Activated T-cell treated with anti-CD3 and anti-CD28 coated beads, Interleukin-2, amount 50 U/mL, for 24 hours (primary cell): Measurements from ENCODE around the gene RHBDL3.

Experiments used
- DNase-seq: peaks from one replicate; pipeline ENCODE4 v3.0.0-alpha.2; 2020
- H3K27ac Mint-ChIP-seq: 2 replicates; pipeline ENCODE4 v1.8.0; 2020; ENCODE audit warnings: mild to moderate bottlenecking, mixed read lengths
- H3K27me3 Mint-ChIP-seq: 2 replicates; pipeline ENCODE4 v1.8.0; 2020; ENCODE audit warnings: mixed read lengths
- H3K36me3 Mint-ChIP-seq: 2 replicates; pipeline ENCODE4 v1.8.0; 2020; ENCODE audit warnings: low read depth, mixed read lengths
- H3K4me1 Mint-ChIP-seq: 2 replicates; pipeline ENCODE4 v1.8.0; 2020; ENCODE audit warnings: low read depth, mixed read lengths
- H3K4me3 Mint-ChIP-seq: 2 replicates; pipeline ENCODE4 v1.8.0; 2020; ENCODE audit warnings: mild to moderate bottlenecking, moderate library complexity, mixed read lengths
- H3K9me3 Mint-ChIP-seq: 2 replicates; pipeline ENCODE4 v1.8.0; 2020; ENCODE audit warnings: mixed read lengths

Gene RHBDL3

DNA sequence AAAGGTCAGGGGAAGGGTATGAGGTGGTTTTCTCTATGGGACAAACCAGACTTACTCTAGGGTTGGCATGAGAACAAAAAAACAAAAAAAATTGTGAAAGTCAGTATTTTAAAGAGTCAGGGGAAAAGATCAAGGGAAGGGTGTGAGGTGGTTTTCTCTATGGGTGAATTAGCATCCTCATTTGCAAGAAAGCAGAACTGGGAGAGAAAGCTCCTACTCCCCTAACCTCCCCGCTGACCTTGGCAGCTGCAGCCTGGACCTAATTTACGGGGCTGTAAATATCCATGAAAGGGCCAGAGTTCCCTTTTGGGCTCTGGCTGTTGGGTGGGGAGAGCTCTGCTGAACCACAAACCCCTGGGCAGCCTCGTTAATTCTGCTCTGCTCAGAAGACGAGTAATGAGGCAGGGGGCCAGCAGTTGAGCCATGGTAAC, 10.6 kb downstream of the RHBDL3 start:
- peaks cover 21% of the 10 kb centered on the region for H3K27me3 Mint-ChIP-seq
- no peaks in the 10 kb centered on the region for H3K36me3 Mint-ChIP-seq
- no peak overlapping the region for H3K4me3 Mint-ChIP-seq
- H3K9me3 Mint-ChIP-seq: no peaks in the 10 kb centered on the region
- no peak for DNase-seq
- H3K27ac Mint-ChIP-seq: no peak overlapping the region
- no peaks in the 10 kb centered on the region for H3K4me1 Mint-ChIP-seq

DNA sequence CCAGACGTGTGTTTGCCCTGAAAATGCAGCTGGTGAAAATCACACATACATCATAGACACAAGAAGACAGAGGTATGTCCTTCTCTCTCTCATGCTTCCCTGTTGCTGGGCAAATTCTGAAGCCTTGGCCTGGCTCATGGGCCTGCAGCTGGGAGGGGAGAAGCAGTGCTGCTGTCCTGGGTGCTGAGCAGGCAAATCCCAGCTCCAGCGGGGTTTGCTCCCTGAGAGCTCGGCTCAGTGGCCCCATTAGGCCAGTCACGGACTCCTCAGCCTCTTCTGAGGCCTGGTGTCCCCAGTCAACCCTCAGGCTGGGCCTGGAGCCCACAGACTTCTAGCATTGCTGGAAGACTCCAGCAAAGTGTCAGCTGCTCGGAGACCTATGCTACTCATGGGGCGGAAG, 11.7 kb downstream of the RHBDL3 start:
- DNase-seq: no peak
- no peak overlapping the region for H3K27ac Mint-ChIP-seq
- no peak overlapping the region for H3K4me3 Mint-ChIP-seq
- no peaks in the 10 kb centered on the region for H3K9me3 Mint-ChIP-seq
- no peaks in the 10 kb centered on the region for H3K4me1 Mint-ChIP-seq
- H3K36me3 Mint-ChIP-seq: no peaks in the 10 kb centered on the region
- peaks cover 10% of the 10 kb centered on the region for H3K27me3 Mint-ChIP-seq

DNA sequence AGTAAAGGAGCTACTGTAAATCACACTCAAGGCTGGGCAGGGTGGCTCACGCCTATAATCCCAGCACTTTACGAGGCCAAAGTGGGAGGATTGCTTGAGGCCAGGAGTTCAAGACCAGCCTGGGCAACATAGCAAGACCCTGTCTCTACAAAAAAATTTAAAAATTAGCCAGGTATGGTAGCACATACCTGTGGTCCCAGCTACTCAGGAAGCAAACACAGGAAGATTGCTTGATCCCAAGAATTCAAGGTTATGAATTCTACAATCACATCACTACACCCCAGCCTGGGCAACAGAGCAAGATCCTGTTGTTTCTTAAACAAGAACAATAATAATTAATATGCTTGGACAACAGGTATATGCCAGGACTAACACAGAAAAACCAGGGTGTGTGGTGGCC, 13.2 kb downstream of the RHBDL3 start:
- H3K27me3 Mint-ChIP-seq: peaks cover 9% of the 10 kb centered on the region
- no peak for DNase-seq

DNA sequence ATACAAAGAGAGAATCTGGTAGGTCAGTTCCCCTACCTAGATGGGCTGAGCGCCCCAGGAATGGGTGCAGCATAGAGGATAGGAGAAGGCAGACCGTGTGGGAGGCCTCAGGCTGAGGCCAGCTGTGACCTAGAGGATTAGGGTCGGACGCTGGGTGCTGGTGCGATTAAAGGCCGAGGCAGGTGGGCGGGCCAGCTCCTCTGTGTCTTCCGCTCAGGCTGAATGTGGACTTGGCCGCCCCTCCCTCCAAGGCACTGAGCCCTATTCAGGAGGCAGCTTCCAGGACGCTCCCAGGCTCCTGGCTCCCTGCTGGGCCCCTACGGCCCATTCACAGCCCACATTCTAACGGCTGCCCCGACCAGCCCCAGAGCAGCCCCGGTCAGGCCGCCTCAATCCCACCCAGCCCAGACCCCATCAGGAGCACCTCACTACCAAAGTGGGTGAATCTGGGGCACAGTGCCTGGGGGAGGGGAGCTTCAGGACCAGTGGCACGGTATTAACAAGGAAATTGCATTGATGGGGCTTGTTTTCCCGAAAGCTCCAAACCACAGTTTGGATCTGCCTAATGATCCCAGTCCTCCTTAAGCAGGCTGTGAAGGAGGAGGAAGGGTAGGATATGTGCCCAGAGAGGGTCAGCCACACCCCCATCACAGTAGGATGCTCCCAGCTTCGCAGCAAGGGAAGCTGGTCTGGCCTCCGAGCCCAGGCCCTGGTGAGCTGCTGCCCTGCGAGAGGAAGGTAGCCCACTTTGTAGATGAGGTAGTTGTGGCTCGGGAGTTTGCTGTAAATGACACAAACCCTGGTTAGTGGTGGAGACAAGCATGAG, 14.5 kb downstream of the RHBDL3 start:
- H3K27me3 Mint-ChIP-seq: peaks cover 11% of the 10 kb centered on the region
- H3K9me3 Mint-ChIP-seq: no peaks in the 10 kb centered on the region
- no peaks in the 10 kb centered on the region for H3K4me1 Mint-ChIP-seq
- no peak overlapping the region for H3K27ac Mint-ChIP-seq
- DNase-seq: no peak
- no peaks in the 10 kb centered on the region for H3K36me3 Mint-ChIP-seq
- H3K4me3 Mint-ChIP-seq: no peak overlapping the region

More for the DNA sequence above, 13.2 kb downstream of the RHBDL3 start:
- Mint-ChIP-seq H3K36me3 (no peaks in the 10 kb centered on the region), H3K27ac (no peak overlapping the region), H3K4me1 (no peaks in the 10 kb centered on the region), H3K9me3 (no peaks in the 10 kb centered on the region), H3K4me3 (no peak overlapping the region)

DNA sequence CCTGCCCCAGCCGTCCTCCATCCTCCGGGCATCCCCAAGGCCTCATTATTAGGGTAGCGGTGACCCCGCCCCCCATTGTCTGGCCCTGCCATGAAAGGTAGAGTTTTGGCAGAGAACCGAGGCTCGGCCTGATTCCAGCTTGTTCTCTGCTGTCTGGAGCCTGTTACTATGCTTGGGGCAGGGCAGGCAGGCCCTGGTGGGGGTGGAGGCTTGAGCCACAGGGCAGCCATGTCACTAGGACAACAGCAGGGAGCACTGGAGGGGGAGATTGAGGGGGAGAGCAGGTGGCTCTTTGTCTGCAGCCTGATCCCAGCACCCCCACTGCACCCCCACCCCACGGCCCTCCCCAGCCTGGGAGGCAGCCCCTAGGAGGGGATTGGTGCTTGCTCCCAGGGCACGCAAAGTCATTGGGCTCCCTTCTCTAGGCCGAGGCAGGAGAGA, 15.4 kb downstream of the RHBDL3 start:
- no peak for DNase-seq
- Mint-ChIP-seq H3K36me3 (no peaks in the 10 kb centered on the region), H3K4me1 (no peaks in the 10 kb centered on the region), H3K9me3 (no peaks in the 10 kb centered on the region), H3K27ac (no peak overlapping the region), H3K4me3 (no peak overlapping the region), H3K27me3 (peaks cover 11% of the 10 kb centered on the region)

DNA sequence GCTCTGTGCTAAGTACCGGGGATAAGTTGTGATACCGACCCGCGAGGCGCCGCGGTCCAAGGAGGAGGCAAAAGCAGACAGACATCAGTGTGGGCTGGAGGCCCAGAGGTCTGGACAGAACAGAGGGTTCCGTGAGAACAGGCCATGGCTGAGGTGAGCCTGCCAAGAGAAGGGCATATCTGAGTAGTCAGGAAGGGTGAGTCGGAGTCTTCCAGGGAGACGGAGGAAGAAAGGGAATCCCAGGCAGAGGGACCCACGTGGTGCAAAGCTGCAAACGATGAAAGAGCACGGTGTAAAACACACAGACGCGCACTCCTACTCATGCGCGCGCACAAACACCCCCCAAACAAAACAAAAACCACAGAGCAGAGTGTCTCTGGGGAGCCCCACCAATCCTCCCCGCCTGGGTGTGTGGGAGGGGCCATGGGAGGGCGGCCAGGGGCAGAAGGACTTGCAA, 18.1 kb downstream of the RHBDL3 start:
- DNase-seq: no peak
- Mint-ChIP-seq H3K27ac (no peak overlapping the region), H3K4me3 (no peak overlapping the region), H3K4me1 (no peaks in the 10 kb centered on the region), H3K27me3 (peaks cover 11% of the 10 kb centered on the region), H3K36me3 (no peaks in the 10 kb centered on the region), H3K9me3 (no peaks in the 10 kb centered on the region)

DNA sequence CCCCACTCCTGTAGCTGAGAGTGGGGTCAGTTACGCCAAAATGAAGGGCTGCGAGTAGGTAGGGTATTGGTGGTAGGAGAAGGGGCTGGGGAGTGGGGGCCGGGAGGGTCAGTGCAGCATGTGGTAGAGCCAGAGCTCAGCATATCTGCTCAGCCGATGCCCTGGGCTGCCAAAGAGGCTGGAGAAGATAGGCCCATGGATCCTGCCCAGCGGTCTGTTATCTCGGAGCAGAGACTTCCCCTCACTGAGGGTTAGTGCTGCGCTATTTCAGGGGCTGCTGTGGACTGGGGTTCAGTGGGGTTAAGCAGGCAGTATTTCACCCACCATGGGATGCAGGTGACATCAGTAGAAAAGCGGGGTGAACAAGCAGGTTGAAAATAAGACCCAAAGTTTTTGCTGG, 19.7 kb downstream of the RHBDL3 start:
- peaks cover 11% of the 10 kb centered on the region for H3K27me3 Mint-ChIP-seq
- no peaks in the 10 kb centered on the region for H3K36me3 Mint-ChIP-seq

DNA sequence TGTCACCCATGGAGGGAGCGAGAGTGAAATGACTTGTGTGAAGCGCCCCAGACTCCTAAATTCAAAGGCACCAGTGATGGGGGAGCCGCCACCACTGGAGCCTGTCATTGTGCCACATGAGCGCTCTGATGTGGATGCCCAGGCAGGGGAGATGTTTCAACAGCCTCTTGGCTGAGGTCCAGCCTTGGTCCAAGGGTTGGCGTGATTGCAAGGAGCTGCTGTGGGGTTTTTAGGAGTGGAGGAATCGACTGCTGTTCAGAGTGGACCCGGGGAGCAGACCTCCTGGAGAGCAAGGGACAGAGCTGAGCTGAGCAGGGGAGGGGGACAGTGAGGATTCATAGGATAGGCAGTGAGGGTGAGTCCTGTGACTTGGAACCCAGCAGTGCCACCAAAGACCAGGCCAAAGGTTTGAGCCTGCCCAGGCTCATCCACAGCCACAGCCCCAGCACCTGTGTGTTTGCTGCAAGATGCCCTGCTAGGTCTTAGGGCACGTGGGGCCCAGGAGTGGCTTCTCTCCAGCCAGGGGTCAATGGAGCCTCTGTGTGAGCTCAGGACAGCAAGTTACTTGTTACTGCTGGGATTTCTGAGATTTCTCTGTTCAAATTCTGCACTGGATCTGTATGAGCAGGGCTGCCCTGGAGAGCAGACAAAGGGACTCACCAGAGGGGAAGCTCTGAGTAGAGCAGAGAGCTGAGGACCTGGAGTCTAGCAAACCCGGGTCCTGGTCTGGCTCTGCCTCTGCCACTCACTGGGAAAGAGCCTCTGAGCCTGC, 20.3 kb downstream of the RHBDL3 start:
- Mint-ChIP-seq H3K4me1 (no peaks in the 10 kb centered on the region), H3K4me3 (no peak overlapping the region), H3K27ac (no peak overlapping the region), H3K9me3 (no peaks in the 10 kb centered on the region), H3K36me3 (no peaks in the 10 kb centered on the region), H3K27me3 (peaks cover 11% of the 10 kb centered on the region)
- DNase-seq: no peak

More for the DNA sequence above, 19.7 kb downstream of the RHBDL3 start:
- Mint-ChIP-seq H3K27ac (no peak overlapping the region), H3K4me1 (no peaks in the 10 kb centered on the region), H3K9me3 (no peaks in the 10 kb centered on the region), H3K4me3 (no peak overlapping the region)
- DNase-seq: no peak

DNA sequence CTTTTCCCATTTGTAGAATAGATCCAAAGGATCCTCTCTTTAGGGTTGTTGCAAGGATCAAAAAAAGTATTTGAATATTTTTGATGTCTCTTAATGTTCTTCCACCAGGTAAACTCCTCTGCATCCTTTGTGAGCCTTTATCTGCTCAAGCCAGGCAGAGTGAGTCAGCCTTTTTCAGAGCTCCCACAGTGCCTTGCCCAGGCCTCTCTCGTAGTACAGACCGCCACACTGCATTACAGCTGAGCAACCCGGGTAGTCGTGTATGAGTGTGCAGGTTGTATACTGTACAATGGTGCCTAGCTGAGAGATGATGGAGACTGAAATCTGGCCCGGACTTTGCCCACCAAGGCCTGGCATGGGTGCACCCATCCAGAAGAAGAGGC, 20.9 kb downstream of the RHBDL3 start:
- no peak overlapping the region for H3K4me3 Mint-ChIP-seq

DNA sequence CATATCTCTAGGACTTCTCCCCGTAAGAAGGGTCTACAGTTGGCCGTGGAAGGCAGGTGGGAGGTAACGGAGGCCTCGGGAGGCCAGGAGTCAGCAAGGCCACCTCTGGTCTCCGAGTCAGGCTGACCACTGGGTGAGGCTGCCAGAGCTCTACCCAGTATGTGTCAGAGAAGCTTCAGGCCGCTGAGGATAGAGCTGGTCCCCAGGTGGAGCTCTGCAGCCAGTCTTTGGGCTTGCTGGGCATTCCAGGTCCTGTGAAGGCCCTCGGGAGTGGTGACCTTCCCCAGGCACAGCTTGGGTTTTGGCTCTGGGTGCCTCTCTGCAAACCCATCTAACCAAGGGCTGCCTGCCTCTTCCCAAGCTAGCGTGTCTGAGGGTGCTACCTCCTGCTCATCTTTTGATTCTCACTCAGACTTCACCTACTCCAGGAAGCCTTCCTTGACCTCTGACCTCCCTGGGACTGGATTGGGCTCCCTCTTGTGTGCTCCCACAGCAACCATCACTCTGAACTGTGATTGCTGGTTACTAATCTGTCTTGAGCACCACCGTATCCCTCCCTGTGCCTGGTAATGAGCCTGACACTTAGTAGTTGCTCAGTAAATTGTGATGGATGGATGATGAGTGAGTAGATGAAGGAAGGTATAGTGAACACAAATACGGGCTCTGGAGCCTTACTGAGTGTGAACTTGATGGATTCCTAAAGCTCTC, 22.3 kb downstream of the RHBDL3 start:
- DNase-seq: no peak
- H3K27me3 Mint-ChIP-seq: peaks cover 11% of the 10 kb centered on the region
- no peak overlapping the region for H3K27ac Mint-ChIP-seq
- H3K9me3 Mint-ChIP-seq: no peaks in the 10 kb centered on the region
- no peak overlapping the region for H3K4me3 Mint-ChIP-seq
- no peaks in the 10 kb centered on the region for H3K36me3 Mint-ChIP-seq
- no peaks in the 10 kb centered on the region for H3K4me1 Mint-ChIP-seq

More for the DNA sequence above, 20.9 kb downstream of the RHBDL3 start:
- Mint-ChIP-seq H3K4me1 (no peaks in the 10 kb centered on the region), H3K9me3 (no peaks in the 10 kb centered on the region), H3K36me3 (no peaks in the 10 kb centered on the region), H3K27ac (no peak overlapping the region), H3K27me3 (peaks cover 11% of the 10 kb centered on the region)
- no peak for DNase-seq

DNA sequence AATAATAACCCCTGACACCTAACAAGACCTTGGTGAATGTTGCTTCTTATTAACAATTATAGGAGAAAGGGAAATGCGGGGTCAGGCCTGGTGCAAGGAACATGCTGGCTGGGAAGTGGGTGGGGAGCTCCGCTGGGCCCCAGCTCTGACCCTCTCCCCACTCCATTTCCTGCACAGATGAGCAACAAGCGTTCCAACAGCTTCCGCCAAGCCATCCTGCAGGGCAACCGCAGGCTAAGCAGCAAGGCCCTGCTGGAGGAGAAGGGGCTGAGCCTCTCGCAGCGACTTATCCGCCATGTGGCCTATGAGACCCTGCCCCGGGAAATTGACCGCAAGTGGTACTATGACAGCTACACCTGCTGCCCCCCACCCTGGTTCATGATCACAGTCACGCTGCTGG, 23.0 kb downstream of the RHBDL3 start:
- Mint-ChIP-seq H3K4me3 (no peak overlapping the region), H3K27me3 (peaks cover 9% of the 10 kb centered on the region), H3K9me3 (no peaks in the 10 kb centered on the region), H3K36me3 (no peaks in the 10 kb centered on the region), H3K4me1 (no peaks in the 10 kb centered on the region), H3K27ac (no peak overlapping the region)
- no peak for DNase-seq

DNA sequence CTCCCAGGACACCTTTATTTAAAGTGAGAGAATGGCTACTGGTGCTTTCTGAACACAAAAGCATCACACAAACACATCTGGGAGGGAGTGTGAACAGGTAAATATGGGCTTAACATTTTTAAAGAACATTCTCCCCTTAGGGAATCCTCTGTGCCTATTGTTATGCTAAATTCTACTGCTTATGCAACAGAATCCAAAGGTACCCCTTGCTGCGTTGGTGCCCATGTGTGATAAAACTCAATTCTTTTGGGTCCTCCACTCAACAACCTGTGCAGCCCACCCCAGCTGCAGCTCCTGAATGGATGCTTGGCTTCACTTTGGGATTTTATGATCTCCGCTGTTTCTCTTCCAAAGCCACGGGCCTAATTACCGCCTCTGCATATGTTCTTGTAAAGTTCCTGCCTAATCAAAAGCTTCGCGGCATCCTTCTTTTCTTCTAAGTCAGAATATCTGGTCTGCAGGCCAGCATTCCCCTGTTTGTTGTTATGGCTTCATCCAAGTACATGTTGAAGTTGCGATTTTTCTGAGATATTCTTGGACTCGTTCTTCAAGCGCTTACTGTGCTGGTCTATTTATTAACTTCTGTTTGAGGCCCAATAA, 23.9 kb downstream of the RHBDL3 start:
- no peak overlapping the region for H3K27ac Mint-ChIP-seq
- H3K27me3 Mint-ChIP-seq: no peaks in the 10 kb centered on the region
- no peak for DNase-seq
- no peaks in the 10 kb centered on the region for H3K36me3 Mint-ChIP-seq
- no peaks in the 10 kb centered on the region for H3K9me3 Mint-ChIP-seq
- H3K4me1 Mint-ChIP-seq: no peaks in the 10 kb centered on the region
- H3K4me3 Mint-ChIP-seq: no peak overlapping the region

DNA sequence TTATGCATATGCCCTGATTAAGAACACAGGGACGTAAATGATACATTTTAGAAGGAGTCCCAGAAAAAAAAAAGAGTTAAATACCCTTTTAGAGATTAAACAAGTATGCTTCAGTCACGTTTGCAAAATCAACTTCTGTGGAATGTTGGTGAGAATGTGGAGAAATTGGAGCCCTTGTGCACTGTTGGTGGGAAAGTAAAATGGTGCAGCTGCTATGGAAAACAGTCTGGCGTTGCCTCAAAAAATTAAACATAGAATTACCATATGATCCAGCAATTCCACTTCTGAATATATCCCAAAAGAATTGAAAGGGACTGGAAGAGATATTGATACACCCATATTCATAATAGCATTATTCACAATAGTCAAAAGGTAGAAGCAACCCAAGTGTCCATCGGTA, 26.5 kb downstream of the RHBDL3 start:
- Mint-ChIP-seq H3K4me1 (no peaks in the 10 kb centered on the region), H3K4me3 (no peak overlapping the region)

DNA sequence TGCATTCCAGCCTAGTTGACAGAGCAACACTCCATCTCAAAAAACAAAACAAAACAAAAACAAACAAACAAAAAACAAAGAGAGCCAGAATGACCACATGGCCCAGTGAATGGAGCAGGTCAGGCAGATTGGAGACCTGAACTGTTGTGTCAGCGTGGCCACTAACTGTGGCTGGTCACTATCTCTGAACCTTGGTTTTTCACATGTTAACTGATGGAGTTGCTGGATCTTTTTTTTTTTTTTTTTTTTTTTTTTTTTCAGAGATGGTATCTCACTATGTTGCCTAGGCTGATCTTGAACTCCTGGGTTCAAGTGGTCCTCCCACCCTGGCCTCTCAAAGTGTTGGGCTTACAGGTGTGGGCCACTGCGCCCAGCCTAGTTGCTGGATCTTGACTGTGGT, 31.8 kb downstream of the RHBDL3 start:
- Mint-ChIP-seq H3K9me3 (no peaks in the 10 kb centered on the region), H3K27ac (no peak overlapping the region), H3K36me3 (no peaks in the 10 kb centered on the region), H3K4me3 (no peak overlapping the region), H3K4me1 (no peaks in the 10 kb centered on the region), H3K27me3 (no peaks in the 10 kb centered on the region)
- no peak for DNase-seq

More for the DNA sequence above, 26.5 kb downstream of the RHBDL3 start:
- Mint-ChIP-seq H3K36me3 (no peaks in the 10 kb centered on the region), H3K27me3 (no peaks in the 10 kb centered on the region), H3K9me3 (no peaks in the 10 kb centered on the region), H3K27ac (no peak overlapping the region)
- DNase-seq: no peak
